AG04449 (cell line): Measurements from ENCODE around the gene SLC26A9.

ENCODE experiments used
- CTCF ChIA-PET: fragments of 350-600 bp; formaldehyde crosslinking; extraction: SDS; loops from one replicate; lab custom pipeline; 2021; ENCODE audit warnings: antibody characterized with exemption; lab: Yijun Ruan, JAX
- POLR2A ChIA-PET: fragments of 400-600, 350-600 bp; formaldehyde crosslinking; extraction: SDS; loops from one replicate; lab custom pipeline; 2020; ENCODE audit warnings: antibody characterized with exemption, inconsistent platforms; lab: Yijun Ruan, JAX
- DNase-seq: peaks from one replicate; pipeline ENCODE4 v3.0.0-alpha.2; 2010; ENCODE audit warnings: low read depth, low spot score
- H3K4me3 ChIP-seq: 2 replicates; pipeline ENCODE4 v1.5.1; 2011; ENCODE audit warnings: low read depth, mild to moderate bottlenecking, control low read depth, low read length
- CTCF ChIP-seq: IDR thresholded peaks from one replicate; pipeline ENCODE4 v1.5.1; 2011; ENCODE audit warnings: mild to moderate bottlenecking, moderate library complexity, low read length, control low read depth, inconsistent platforms; ENCODE audit not compliant: insufficient read depth; ENCODE audit errors: missing control alignments

The SLC26A9 gene

GRCh38 chr1:205939690-205940330 lies 3.4 kb downstream of the SLC26A9 start:
- no peak for TF ChIP-seq CTCF
- no peak for DNase-seq
- ChIA-PET CTCF (interaction anchor here (0.6 kb wide), 1 partner anchor 37 kb away, joined by 4 read pairs; no protein-coding TSS in a partner anchor), POLR2A (no interaction called here)
- H3K4me3 ChIP-seq = no peak overlapping the region

GRCh38 chr1:205938682-205939081 lies 4.6 kb downstream of the SLC26A9 start:
- no peak overlapping the region for H3K4me3 ChIP-seq
- CTCF ChIA-PET = interaction anchor here (0.6 to 0.9 kb wide), 2 partner anchors 14 to 19 kb away, joined by 3 read pairs; no protein-coding TSS in a partner anchor
- no peak for TF ChIP-seq CTCF
- DNase-seq = no peak
- POLR2A ChIA-PET = no interaction called here

- DNase-seq = no peak
- POLR2A ChIA-PET = no interaction called here
- CTCF ChIA-PET = interaction anchor here (1.4 kb wide), 1 partner anchor 40 kb away, joined by 5 read pairs; no protein-coding TSS in a partner anchor
- H3K4me3 ChIP-seq = no peak overlapping the region
- TF ChIP-seq CTCF = no peak
Observed at GRCh38 chr1:205936846-205937586, 6.2 kb downstream of the SLC26A9 start.

- no peak overlapping the region for H3K4me3 ChIP-seq
- DNase-seq = no peak
- CTCF ChIA-PET = interaction anchor here (1.4 to 10.1 kb wide), 2 partner anchors 17 to 41 kb away, joined by 5 to 89 read pairs; no protein-coding TSS in a partner anchor
- TF ChIP-seq CTCF = no peak
- POLR2A ChIA-PET = no interaction called here
Observed at GRCh38 chr1:205936311-205936710, 6.9 kb downstream of the SLC26A9 start.

GRCh38 chr1:205935869-205936268 lies 7.4 kb downstream of the SLC26A9 start:
- H3K4me3 ChIP-seq = no peak overlapping the region
- DNase-seq = no peak
- POLR2A ChIA-PET = no interaction called here
- TF ChIP-seq CTCF = no peak
- CTCF ChIA-PET = interaction anchor here (1.4 to 10.1 kb wide), 2 partner anchors 16 to 41 kb away, joined by 5 to 89 read pairs; no protein-coding TSS in a partner anchor

- H3K4me3 ChIP-seq = no peak overlapping the region
- ChIA-PET POLR2A (no interaction called here), CTCF (interaction anchor here (0.9 to 10.1 kb wide), 3 partner anchors 15 to 94 kb away, joined by 3 to 89 read pairs (median 8); no protein-coding TSS in a partner anchor)
- no peak for TF ChIP-seq CTCF
- DNase-seq = no peak
Observed at GRCh38 chr1:205934788-205935187, 8.5 kb downstream of the SLC26A9 start.
